ENCODE measurements around the gene SPON2.

SPON2 gene

GRCh38 chr4:1164956-1165545, 7.3 kb downstream of the SPON2 start:
- H3K36me3 ChIP-seq = no peaks in the 10 kb centered on the region
- no peaks in the 10 kb centered on the region for H3K9me3 ChIP-seq
- H3K4me3 ChIP-seq (ENCODE audit: low read depth in 1 of 2, low read length in 1 of 2) = no peak overlapping the region
- peaks cover 28% of the 10 kb centered on the region for H3K27me3 ChIP-seq
- peaks cover 4 to 9% of the 10 kb centered on the region in 2 experiments for H3K4me1 ChIP-seq (ENCODE audit: control insufficient read depth in 1 of 2, insufficient read depth in 1 of 2, low read depth in 1 of 2, low read length in 1 of 2)
- no peak overlapping the region for H3K27ac ChIP-seq
- TF ChIP-seq CTCF (IDR thresholded peaks at IDR 0.05) = no peak

GRCh38 chr4:1164444-1164843, 7.9 kb downstream of the SPON2 start:
- Histone ChIP-seq H3K4me3 (ENCODE audit: low read depth in 1 of 2, low read length in 1 of 2) (no peak overlapping the region), H3K4me1 (ENCODE audit: control insufficient read depth in 1 of 2, insufficient read depth in 1 of 2, low read depth in 1 of 2, low read length in 1 of 2) (peaks cover 4 to 9% of the 10 kb centered on the region in 2 experiments), H3K9me3 (no peaks in the 10 kb centered on the region), H3K27me3 (peaks cover 22% of the 10 kb centered on the region), H3K36me3 (no peaks in the 10 kb centered on the region), H3K27ac (no peak overlapping the region)
- TF ChIP-seq CTCF (IDR thresholded peaks at IDR 0.05) = no peak

- H3K4me3 ChIP-seq (ENCODE audit: low read depth in 1 of 2, low read length in 1 of 2) = no peak overlapping the region
- H3K9me3 ChIP-seq = no peaks in the 10 kb centered on the region
- H3K36me3 ChIP-seq = no peaks in the 10 kb centered on the region
- TF ChIP-seq CTCF (IDR thresholded peaks at IDR 0.05) = no peak
- H3K27ac ChIP-seq = no peak overlapping the region
- peaks cover 18% of the 10 kb centered on the region for H3K27me3 ChIP-seq
- H3K4me1 ChIP-seq (ENCODE audit: control insufficient read depth in 1 of 2, insufficient read depth in 1 of 2, low read depth in 1 of 2, low read length in 1 of 2) = peaks cover 4 to 9% of the 10 kb centered on the region in 2 experiments
Measured at GRCh38 chr4:1164040-1164439, 8.3 kb downstream of the SPON2 start.

- H3K9me3 ChIP-seq = no peaks in the 10 kb centered on the region
- no peak for TF ChIP-seq CTCF (IDR thresholded peaks at IDR 0.05)
Measured at GRCh38 chr4:1160351-1160750, 12.0 kb downstream of the SPON2 start.

GRCh38 chr4:1156069-1156468, 16.3 kb downstream of the SPON2 start:
- Histone ChIP-seq H3K27me3 (peaks cover 47% of the 10 kb centered on the region), H3K4me1 (ENCODE audit: control insufficient read depth in 1 of 2, insufficient read depth in 1 of 2, low read depth in 1 of 2, low read length in 1 of 2) (no peaks in the 10 kb centered on the region), H3K36me3 (no peaks in the 10 kb centered on the region), H3K9me3 (no peaks in the 10 kb centered on the region), H3K27ac (no peak overlapping the region), H3K4me3 (ENCODE audit: low read depth in 1 of 2, low read length in 1 of 2) (no peak overlapping the region)
- TF ChIP-seq CTCF (IDR thresholded peaks at IDR 0.05) = no peak

More at GRCh38 chr4:1160351-1160750, 12.0 kb downstream of the SPON2 start:
- Histone ChIP-seq H3K36me3 (no peaks in the 10 kb centered on the region), H3K27ac (no peak overlapping the region), H3K4me3 (ENCODE audit: low read depth in 1 of 2, low read length in 1 of 2) (no peak overlapping the region), H3K27me3 (peaks cover 19% of the 10 kb centered on the region), H3K4me1 (ENCODE audit: control insufficient read depth in 1 of 2, insufficient read depth in 1 of 2, low read depth in 1 of 2, low read length in 1 of 2) (no peaks in the 10 kb centered on the region)
